NCI-H1048 (cell line): ENCODE results near the gene DSE.

Experiments
- DNase-seq: peaks from one replicate; lab custom pipeline; 2025; lab: John Stamatoyannopoulos, UW

The DSE gene

DNA sequence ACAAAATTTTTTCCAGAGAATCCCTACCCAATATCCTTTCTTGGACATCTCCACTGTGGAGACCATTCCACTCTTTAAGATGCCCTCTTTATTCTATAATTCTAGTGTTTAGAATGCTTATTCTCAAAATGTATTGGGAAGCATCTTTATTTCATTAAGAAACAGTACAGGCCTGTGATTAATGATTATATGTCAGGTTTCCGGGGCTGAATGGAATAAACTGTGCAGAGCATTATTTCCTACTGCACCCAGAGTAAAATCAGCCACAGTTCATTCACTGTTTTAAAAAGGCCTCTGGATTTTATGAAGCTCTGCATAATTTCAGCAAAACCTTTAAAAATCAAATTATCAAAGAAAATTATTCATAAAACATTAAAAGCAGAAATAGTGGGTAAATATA lies 42.6 kb downstream of the DSE start:
- no peak for DNase-seq

GRCh38 chr6:116417661-116418060 lies 46.9 kb downstream of the DSE start:
- DNase-seq, result no peak

DNA sequence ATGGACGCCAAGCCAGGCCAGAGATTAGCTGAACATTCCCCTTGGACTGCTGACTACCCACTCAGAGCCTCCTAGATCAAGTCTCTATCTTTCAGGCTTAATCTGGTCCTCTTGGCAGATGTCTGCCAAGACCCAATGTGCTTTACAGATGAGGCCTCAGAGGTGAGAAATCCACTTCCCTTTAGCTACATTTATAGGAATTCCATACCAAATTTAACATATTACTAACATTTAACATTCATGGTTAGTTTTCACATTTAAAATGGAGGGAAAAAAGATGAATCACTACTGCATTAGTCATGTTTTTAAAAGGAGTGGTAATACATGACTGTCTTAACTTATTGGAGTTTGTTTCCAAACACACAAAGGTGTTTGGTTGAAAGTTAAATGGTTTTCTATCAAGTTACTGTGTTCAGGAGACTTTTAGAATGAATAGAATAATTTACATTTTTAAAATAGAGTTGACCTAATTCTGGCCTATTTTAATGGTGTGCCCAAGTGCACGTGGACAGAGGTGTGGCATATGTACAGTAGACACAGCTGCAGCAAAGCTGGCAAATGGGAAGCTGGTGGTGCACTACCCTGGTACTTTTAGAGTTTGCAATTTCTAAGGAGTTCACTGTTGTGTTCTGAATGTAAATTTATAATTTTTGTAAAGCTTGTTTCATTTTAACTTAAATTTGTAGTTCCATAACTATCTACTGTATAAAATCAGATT lies 48.5 kb downstream of the DSE start:
- no peak for DNase-seq

DNA sequence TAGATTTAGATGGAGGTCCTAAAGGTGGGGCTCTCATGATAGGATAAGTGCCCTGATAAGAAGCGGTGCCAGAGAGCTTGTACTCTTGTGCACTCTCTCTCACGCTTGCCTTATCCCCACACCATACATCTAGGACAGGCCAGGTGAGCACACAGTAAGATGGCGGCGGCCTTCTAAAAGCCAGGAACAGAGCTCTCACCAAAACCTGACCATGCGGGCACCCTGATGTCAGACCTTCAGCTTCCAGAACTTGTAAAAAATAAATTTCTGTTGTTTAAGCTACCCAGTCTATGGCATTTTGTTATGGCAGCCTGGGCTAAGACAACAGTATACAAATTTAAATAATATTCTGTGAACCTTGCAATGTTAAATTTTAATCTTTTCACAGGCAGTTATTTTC lies 49.6 kb downstream of the DSE start:
- no peak for DNase-seq

GRCh38 chr6:116422238-116422637 lies 51.5 kb downstream of the DSE start:
- no peak for DNase-seq

DNA sequence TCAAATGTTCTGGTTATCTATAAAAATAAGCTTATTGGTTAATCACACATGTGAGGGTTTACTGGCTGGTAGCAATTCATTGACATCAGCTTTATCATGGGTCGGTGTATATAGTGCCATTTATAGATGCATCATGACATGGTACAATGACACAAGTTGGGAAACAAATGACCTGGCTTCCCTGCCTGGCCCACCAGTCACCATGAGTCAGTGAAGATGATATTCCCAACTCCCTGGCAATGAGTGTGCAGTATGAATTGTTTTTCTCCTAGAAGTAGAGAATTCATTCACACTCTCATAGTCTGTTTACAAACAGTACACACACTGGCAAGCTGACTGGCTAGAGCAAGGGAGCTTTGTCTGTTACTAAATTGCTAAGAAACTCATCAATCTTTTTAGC lies 53.3 kb downstream of the DSE start:
- no peak for DNase-seq

DNA sequence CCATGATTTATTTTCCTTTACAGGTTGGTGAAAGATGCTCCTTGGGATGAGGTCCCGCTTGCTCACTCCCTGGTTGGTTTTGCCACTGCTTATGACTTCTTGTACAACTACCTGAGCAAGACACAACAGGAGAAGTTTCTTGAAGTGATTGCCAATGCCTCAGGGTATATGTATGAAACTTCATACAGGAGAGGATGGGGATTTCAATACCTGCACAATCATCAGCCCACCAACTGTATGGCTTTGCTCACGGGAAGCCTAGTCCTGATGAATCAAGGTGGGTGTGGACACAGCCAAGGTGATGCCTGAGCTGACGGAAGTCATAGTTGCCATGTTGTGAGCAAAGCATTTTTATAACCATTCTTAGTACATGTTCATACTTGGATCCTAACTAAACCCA lies 55.8 kb downstream of the DSE start:
- no peak for DNase-seq

- DNase-seq, result no peak
These were observed 58.4 kb downstream of the DSE start for GRCh38 chr6:116429111-116429510.

DNA sequence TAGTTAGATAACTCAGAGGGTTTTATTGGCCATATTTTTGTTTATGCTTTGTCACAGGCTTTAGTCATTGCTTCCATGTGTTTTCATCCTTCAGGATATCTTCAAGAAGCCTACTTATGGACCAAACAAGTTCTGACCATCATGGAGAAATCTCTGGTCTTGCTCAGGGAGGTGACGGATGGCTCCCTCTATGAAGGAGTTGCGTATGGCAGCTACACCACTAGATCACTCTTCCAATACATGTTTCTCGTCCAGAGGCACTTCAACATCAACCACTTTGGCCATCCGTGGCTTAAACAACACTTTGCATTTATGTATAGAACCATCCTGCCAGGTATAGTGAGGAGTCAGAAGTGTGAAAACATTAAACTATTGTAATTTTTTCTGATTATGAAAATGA lies 60.1 kb downstream of the DSE start:
- no peak for DNase-seq

- no peak for DNase-seq
These were observed 61.3 kb downstream of the DSE start for GRCh38 chr6:116431964-116432595.

GRCh38 chr6:116433206-116433712 lies 62.5 kb downstream of the DSE start:
- DNase-seq, result no peak

GRCh38 chr6:116434056-116434725 lies 63.4 kb downstream of the DSE start:
- DNase-seq, result no peak

DNA sequence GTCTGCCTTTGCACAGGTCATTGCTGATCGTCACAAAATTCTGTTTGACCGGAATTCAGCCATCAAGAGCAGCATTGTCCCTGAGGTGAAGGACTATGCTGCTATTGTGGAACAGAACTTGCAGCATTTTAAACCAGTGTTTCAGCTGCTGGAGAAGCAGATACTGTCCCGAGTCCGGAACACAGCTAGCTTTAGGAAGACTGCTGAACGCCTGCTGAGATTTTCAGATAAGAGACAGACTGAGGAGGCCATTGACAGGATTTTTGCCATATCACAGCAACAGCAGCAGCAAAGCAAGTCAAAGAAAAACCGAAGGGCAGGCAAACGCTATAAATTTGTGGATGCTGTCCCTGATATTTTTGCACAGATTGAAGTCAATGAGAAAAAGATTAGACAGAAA lies 65.8 kb downstream of the DSE start:
- DNase-seq, result no peak

- no peak for DNase-seq
These were observed 66.9 kb downstream of the DSE start for GRCh38 chr6:116437656-116438055.

GRCh38 chr6:116438590-116439448 lies 68.1 kb downstream of the DSE start:
- no peak for DNase-seq

GRCh38 chr6:116439522-116440051 lies 68.8 kb downstream of the DSE start:
- DNase-seq, result no peak

- DNase-seq, result no peak
These were observed 72.4 kb downstream of the DSE start for GRCh38 chr6:116443105-116443504.

DNA sequence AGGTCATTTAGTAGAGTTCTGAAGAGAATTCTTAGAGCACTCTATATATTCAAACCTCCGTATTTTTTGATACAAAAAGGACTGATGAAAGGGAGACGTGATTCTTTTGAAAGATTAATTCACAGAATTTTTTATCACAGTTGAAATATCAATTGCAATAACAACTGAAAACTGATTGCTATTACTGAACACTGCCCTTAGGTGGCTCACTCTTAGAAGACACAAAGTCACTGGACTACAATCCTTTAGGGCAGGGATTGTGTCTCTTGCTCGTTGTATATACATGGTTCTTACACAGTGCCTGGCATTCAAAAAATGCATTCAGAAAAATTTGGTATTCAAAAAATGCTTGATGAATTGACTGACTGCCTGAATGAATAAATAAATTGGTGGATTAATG lies 73.3 kb downstream of the DSE start:
- DNase-seq, result no peak

- DNase-seq, result no peak
These were observed 73.8 kb downstream of the DSE start for GRCh38 chr6:116444575-116444974.

DNA sequence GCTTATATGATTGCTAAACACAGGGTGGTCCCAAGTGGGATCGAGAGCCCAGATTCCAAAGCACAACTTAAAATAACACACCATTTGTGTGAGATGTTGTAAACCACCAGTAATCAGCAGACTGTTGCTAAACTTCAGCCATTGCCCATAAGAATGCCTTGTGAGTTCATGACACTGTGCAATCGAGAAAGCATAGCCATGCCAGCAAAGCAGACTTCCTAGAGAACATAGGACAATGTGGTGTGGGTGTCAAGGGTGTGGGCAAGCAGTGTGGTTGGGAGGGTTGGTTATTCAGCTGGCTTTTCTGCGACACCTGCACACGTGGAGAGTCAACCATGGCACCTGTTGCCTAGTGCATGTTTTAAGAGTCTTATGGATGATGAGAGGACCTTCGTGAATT lies 74.4 kb downstream of the DSE start:
- DNase-seq, result no peak

DNA sequence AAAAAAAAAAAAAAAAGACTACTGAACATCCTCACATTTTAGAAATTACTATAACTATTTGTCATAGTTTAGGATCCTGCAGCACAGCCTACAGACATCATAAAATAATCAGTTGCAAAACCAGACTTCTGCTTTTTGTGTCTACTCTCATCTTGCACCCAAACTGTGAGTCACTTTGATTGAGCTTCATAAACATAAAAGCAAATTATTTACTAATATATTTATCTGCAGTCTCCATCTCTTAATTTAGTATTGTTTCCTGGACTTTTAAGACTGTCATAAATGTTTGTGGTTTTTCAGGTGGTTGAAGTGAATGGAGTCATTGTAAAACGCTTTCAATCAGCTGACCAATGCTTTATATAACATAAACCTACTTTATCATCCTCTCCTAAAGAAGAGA lies 75.7 kb downstream of the DSE start:
- no peak for DNase-seq

GRCh38 chr6:116447052-116447451 lies 76.3 kb downstream of the DSE start:
- no peak for DNase-seq
